Endothelial cell of umbilical vein (primary cell): ENCODE data around the gene SLC5A1.

Experiments used
- CTCF ChIP-seq, 2 donors: IDR thresholded peaks; 1 replicate in 1 of 2; 2 replicates in 1 of 2; pipeline ENCODE4 v1.5.1; 2011; ENCODE audit warnings: low read length in 2 of 2, mild to moderate bottlenecking in 2 of 2, moderate library complexity in 2 of 2, control low read depth in 1 of 2, inconsistent platforms in 1 of 2, low read depth in 1 of 2; ENCODE audit not compliant: insufficient read depth in 1 of 2; ENCODE audit errors: extremely low read depth in 1 of 2
- EZH2 ChIP-seq: IDR thresholded peaks from 2 replicates; pipeline ENCODE4 v1.6.1; 2012; ENCODE audit warnings: borderline replicate concordance, low read depth, mild to moderate bottlenecking, moderate library complexity, low read length, inconsistent platforms; ENCODE audit not compliant: severe bottlenecking
- FOS ChIP-seq: IDR thresholded peaks from 2 replicates; pipeline ENCODE4 v1.6.1; 2011; ENCODE audit warnings: mild to moderate bottlenecking, low read length, moderate library complexity, borderline replicate concordance; ENCODE audit not compliant: insufficient read depth
- GATA2 ChIP-seq: IDR thresholded peaks from 2 replicates; pipeline ENCODE4 v1.7.0; 2011; ENCODE audit warnings: low read depth, mild to moderate bottlenecking, moderate library complexity, mixed read lengths, low read length; ENCODE audit not compliant: insufficient read length, insufficient read depth
- JUN ChIP-seq: IDR thresholded peaks from 2 replicates; pipeline ENCODE4 v1.6.1; 2011; ENCODE audit warnings: borderline replicate concordance, low read depth; ENCODE audit not compliant: insufficient read length, insufficient read depth
- MAX ChIP-seq: IDR thresholded peaks from 2 replicates; pipeline ENCODE4 v1.6.1; 2011; ENCODE audit not compliant: insufficient read depth, insufficient read length
- MYC ChIP-seq: IDR thresholded peaks from one replicate; pipeline ENCODE4 v1.6.1; 2011; ENCODE audit warnings: mild to moderate bottlenecking, low read depth, low read length
- POLR2A ChIP-seq: IDR thresholded peaks from 2 replicates; pipeline ENCODE4 v1.6.1; 2012; ENCODE audit warnings: low read depth, mild to moderate bottlenecking, control low read depth, low read length
- POLR2AphosphoS5 ChIP-seq: IDR thresholded peaks from 2 replicates; pipeline ENCODE4 v1.6.1; 2012; ENCODE audit warnings: low read depth, mild to moderate bottlenecking, control low read depth, low read length, moderate library complexity; ENCODE audit not compliant: insufficient read depth

- TF ChIP-seq CTCF (IDR thresholded peaks at IDR 0.05; ENCODE audit: extremely low read depth in 1 of 2, insufficient read depth in 1 of 2, low read depth in 1 of 2, low read length in 2 of 2) (no peak), POLR2A (no peak), EZH2 (no peak), MAX (no peak), MYC (no peak), FOS (no peak), JUN (no peak), POLR2AphosphoS5 (no peak), GATA2 (no peak)
These were observed 47.3 kb upstream of the SLC5A1 start for GRCh38 chr22:31995807-31996206.
